ENCODE results near the gene BRAF. TPM values are rescaled to one million over a fixed set of nuclear protein-coding genes. Genes with fewer than 3 reads are reported as not detected.
"Not testable (repeated sequence)": the region's sequence is repeated elsewhere in the genome, so short reads cannot be mapped to it uniquely, and the experiment has no call there.

BRAF gene
- total RNA-seq, 3 donors from 2014 or later (not counting 1 experiment from before 2014, with no cell fraction given): 54.3 to 67.7 (median 64.1) TPM

- Histone ChIP-seq H3K9me3 (ENCODE audit: control insufficient read depth, insufficient read depth, low read length) (no peaks in the 10 kb centered on the region), H3K27ac (ENCODE audit: low read length) (no peak overlapping the region), H3K36me3 (ENCODE audit: control insufficient read depth, insufficient read depth, low read length) (peaks cover 18% of the 10 kb centered on the region), H3K4me1 (ENCODE audit: control insufficient read depth, insufficient read depth, low read length) (no peaks in the 10 kb centered on the region), H3K27me3 (ENCODE audit: control insufficient read depth, insufficient read depth, low read length) (no peaks in the 10 kb centered on the region), H3K4me3 (ENCODE audit: low read length) (no peak overlapping the region)
- no peaks in the 10 kb centered on the region for H3K9me3 Mint-ChIP-seq
- H3K27ac Mint-ChIP-seq: no peak overlapping the region
- no peaks in the 10 kb centered on the region for H3K36me3 Mint-ChIP-seq
- ATAC-seq (no peak), DNase-seq (no peak)
- H3K4me3 Mint-ChIP-seq: no peak overlapping the region
- no peak for TF ChIP-seq CTCF (IDR thresholded peaks at IDR 0.05)
- H3K27me3 Mint-ChIP-seq (ENCODE audit: low read depth in 2 of 2): no peaks in the 10 kb centered on the region
- intact Hi-C loops (cut with micrococcal nuclease): no loop called here
- peaks cover 10 to 12% of the 10 kb centered on the region in 2 donors for H3K4me1 Mint-ChIP-seq
- no CpG with 5 or more reads among the region's 3 CpGs for WGBS (ENCODE audit: insufficient coverage)
Observed at GRCh38 chr7:140769852-140770251, 154.9 kb downstream of the BRAF start.

DNA sequence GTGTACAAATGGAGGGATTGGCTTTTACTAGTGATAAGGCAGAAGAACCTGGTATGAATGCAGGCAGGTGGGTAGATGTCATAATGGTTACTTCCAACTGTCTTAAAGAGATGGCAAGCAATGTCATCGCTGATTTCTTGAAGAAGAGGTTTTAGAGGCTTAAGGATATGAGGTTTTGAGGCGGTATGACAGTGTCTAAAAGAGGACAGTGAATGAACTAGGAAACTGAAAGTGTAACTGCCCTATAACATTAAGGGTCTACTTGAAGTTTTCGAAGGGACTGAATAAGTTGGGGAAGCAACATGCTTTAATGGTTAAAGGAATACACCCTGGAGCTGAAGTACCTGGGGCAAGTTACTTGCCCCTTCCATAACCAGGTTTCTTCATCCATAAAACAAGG, 157.3 kb downstream of the BRAF start:
- no peaks in the 10 kb centered on the region for H3K27me3 ChIP-seq (ENCODE audit: control insufficient read depth, insufficient read depth, low read length)
- H3K27ac Mint-ChIP-seq: peak overlapping the region; percentile 48 to 69
- no peaks in the 10 kb centered on the region for H3K36me3 Mint-ChIP-seq
- H3K4me3 Mint-ChIP-seq: no peak overlapping the region
- ATAC-seq: peak in 1 of 3 donors; percentile 38
- H3K9me3 ChIP-seq (ENCODE audit: control insufficient read depth, insufficient read depth, low read length): no peaks in the 10 kb centered on the region
- H3K9me3 Mint-ChIP-seq: no peaks in the 10 kb centered on the region
- H3K36me3 ChIP-seq (ENCODE audit: control insufficient read depth, insufficient read depth, low read length): peaks cover 6% of the 10 kb centered on the region
- WGBS (ENCODE audit: insufficient coverage): 90% methylated on average over 3 of the region's 3 CpGs
- H3K4me1 ChIP-seq (ENCODE audit: control insufficient read depth, insufficient read depth, low read length): no peaks in the 10 kb centered on the region
- intact Hi-C loops (cut with micrococcal nuclease): no loop called here
- no peak for TF ChIP-seq CTCF (IDR thresholded peaks at IDR 0.05)
- H3K4me1 Mint-ChIP-seq: peaks cover 10 to 12% of the 10 kb centered on the region in 2 donors
- H3K27ac ChIP-seq (ENCODE audit: low read length): no peak overlapping the region
- no peak overlapping the region for H3K4me3 ChIP-seq (ENCODE audit: low read length)
- DNase-seq: no peak
- no peaks in the 10 kb centered on the region for H3K27me3 Mint-ChIP-seq (ENCODE audit: low read depth in 2 of 2)

GRCh38 chr7:140765441-140765840, 159.3 kb downstream of the BRAF start:
- H3K9me3 Mint-ChIP-seq; H3K27ac Mint-ChIP-seq; H3K27me3 Mint-ChIP-seq (ENCODE audit: low read depth in 2 of 2); H3K27me3 ChIP-seq (ENCODE audit: control insufficient read depth, insufficient read depth, low read length); H3K9me3 ChIP-seq (ENCODE audit: control insufficient read depth, insufficient read depth, low read length); H3K4me1 ChIP-seq (ENCODE audit: control insufficient read depth, insufficient read depth, low read length); H3K36me3 Mint-ChIP-seq; H3K4me3 Mint-ChIP-seq; H3K4me3 ChIP-seq (ENCODE audit: low read length); H3K27ac ChIP-seq (ENCODE audit: low read length); ATAC-seq; DNase-seq; H3K36me3 ChIP-seq (ENCODE audit: control insufficient read depth, insufficient read depth, low read length); intact Hi-C loops (cut with micrococcal nuclease): not testable (repeated sequence)
- WGBS (ENCODE audit: insufficient coverage): no CpG with 5 or more reads among the region's 1 CpG
- H3K4me1 Mint-ChIP-seq: peaks cover 10 to 17% of the 10 kb centered on the region in 2 donors

DNA sequence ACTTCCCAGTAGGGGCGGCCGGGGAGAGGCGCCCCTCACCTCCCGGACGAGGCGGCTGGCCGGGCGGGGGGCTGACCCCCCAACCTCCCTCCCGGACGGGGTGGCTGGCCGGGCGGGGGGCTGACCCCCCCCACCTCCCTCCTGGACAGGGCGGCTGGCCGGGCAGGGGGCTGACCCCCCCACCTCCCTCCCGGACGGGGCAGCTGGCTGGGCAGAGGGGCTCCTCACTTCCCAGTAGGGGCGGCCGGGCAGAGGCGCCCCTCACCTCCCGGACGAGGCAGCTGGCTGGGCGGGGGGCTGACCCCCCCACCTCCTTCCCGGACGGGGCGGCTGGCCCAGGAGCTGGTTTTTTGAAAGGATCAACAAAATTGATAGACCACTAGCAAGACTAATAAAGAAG, 161.6 kb downstream of the BRAF start:
- 100% methylated on average over 3 of the region's 25 CpGs for whole genome bisulfite sequencing (ENCODE audit: insufficient coverage)
- H3K27me3 Mint-ChIP-seq (ENCODE audit: low read depth in 2 of 2); H3K9me3 ChIP-seq (ENCODE audit: control insufficient read depth, insufficient read depth, low read length); H3K9me3 Mint-ChIP-seq; DNase-seq; H3K27me3 ChIP-seq (ENCODE audit: control insufficient read depth, insufficient read depth, low read length); H3K36me3 Mint-ChIP-seq; H3K36me3 ChIP-seq (ENCODE audit: control insufficient read depth, insufficient read depth, low read length); ATAC-seq; H3K27ac Mint-ChIP-seq; H3K4me3 Mint-ChIP-seq; H3K27ac ChIP-seq (ENCODE audit: low read length); H3K4me3 ChIP-seq (ENCODE audit: low read length); H3K4me1 ChIP-seq (ENCODE audit: control insufficient read depth, insufficient read depth, low read length); intact Hi-C loops (cut with micrococcal nuclease): not testable (repeated sequence)
- peaks cover 10 to 17% of the 10 kb centered on the region in 2 donors for H3K4me1 Mint-ChIP-seq

GRCh38 chr7:140761375-140761774, 163.4 kb downstream of the BRAF start:
- H3K4me1 Mint-ChIP-seq; H3K27me3 ChIP-seq (ENCODE audit: control insufficient read depth, insufficient read depth, low read length); H3K4me3 Mint-ChIP-seq; H3K36me3 Mint-ChIP-seq; H3K4me3 ChIP-seq (ENCODE audit: low read length); H3K9me3 ChIP-seq (ENCODE audit: control insufficient read depth, insufficient read depth, low read length); H3K9me3 Mint-ChIP-seq; H3K27ac ChIP-seq (ENCODE audit: low read length); DNase-seq; H3K36me3 ChIP-seq (ENCODE audit: control insufficient read depth, insufficient read depth, low read length); H3K27ac Mint-ChIP-seq; ATAC-seq; H3K4me1 ChIP-seq (ENCODE audit: control insufficient read depth, insufficient read depth, low read length); H3K27me3 Mint-ChIP-seq (ENCODE audit: low read depth in 2 of 2); intact Hi-C loops (cut with micrococcal nuclease): not testable (repeated sequence)
- 94% methylated on average over 2 of the region's 3 CpGs for WGBS (ENCODE audit: insufficient coverage)
